Endothelial cell of umbilical vein (primary cell): ENCODE results near the gene FAM78A. TPM values are rescaled to one million over a fixed set of nuclear protein-coding genes. Genes with fewer than 3 reads are reported as not detected.

Experiments
- BruUV-seq: library from RNA; stranded (reverse); fragments of 400-500 nt; replicated peaks from 2 replicates; lab custom pipeline; 2021; lab: Mats Ljungman, UMichigan
- CTCF ChIA-PET: fragments of 300-600, 350-600 bp; sonication (Branson Sonifier 250); formaldehyde crosslinking; loops from one replicate; lab custom pipeline; 2021; ENCODE audit warnings: antibody characterized with exemption, inconsistent platforms; lab: Charles Lee
- POLR2A ChIA-PET: fragments of 300-600, 350-600 bp; sonication (Branson Sonifier 250); formaldehyde crosslinking; loops from one replicate; lab custom pipeline; 2021; ENCODE audit warnings: antibody characterized with exemption, inconsistent platforms; lab: Charles Lee
- DNase-seq: peaks from one replicate; pipeline ENCODE4 v3.0.0-alpha.2; 2011; ENCODE audit warnings: low read depth, low spot score
- FAIRE-seq: peaks from 2 replicates; lab custom pipeline; 2011; peaks lifted over from hg19 to GRCh38; lab: Jason Lieb, UNC
- H2AFZ ChIP-seq: 2 replicates; pipeline ENCODE4 v1.6.0; 2012; ENCODE audit warnings: low read depth, low read length, control low read depth, inconsistent platforms
- H3K27ac ChIP-seq: 2 replicates; pipeline ENCODE4 v1.5.1; 2011; ENCODE audit warnings: low read depth, mild to moderate bottlenecking, control low read depth, low read length, moderate library complexity; ENCODE audit not compliant: insufficient read depth
- H3K27me3 ChIP-seq, 2 experiments: 2 replicates each; pipeline versions ENCODE4 v1.6.0 to v1.6.1; 2011; ENCODE audit warnings: low read length in 2 of 2, mixed read lengths in 1 of 2; ENCODE audit not compliant: control insufficient read depth in 2 of 2, insufficient read depth in 2 of 2
- H3K36me3 ChIP-seq, 2 experiments: 2 replicates in 1 of 2; 3 replicates in 1 of 2; pipeline ENCODE4 v1.5.1; 2011; ENCODE audit warnings: low read length in 2 of 2, mild to moderate bottlenecking in 1 of 2, moderate library complexity in 1 of 2; ENCODE audit not compliant: control insufficient read depth in 2 of 2, insufficient read depth in 2 of 2; ENCODE audit errors: extremely low read depth in 1 of 2
- H3K4me1 ChIP-seq: 3 replicates; pipeline ENCODE4 v1.5.1; 2011; ENCODE audit warnings: mild to moderate bottlenecking, low read length; ENCODE audit not compliant: control insufficient read depth, insufficient read depth; ENCODE audit errors: extremely low read depth
- H3K4me2 ChIP-seq: 2 replicates; pipeline ENCODE4 v1.6.1; 2011; ENCODE audit warnings: low read length, control low read depth, mixed read lengths; ENCODE audit not compliant: insufficient read depth
- H3K4me3 ChIP-seq, 3 experiments: fragments of 200-600 bp in 1 of 3; sonication (generic), shearing (Covaris generic) in 1 of 3; replicated peaks in 1 of 3; 2 replicates each; pipeline ENCODE4 v1.5.1; 2011 to 2016; ENCODE audit warnings: control low read depth in 3 of 3, low read length in 3 of 3, mild to moderate bottlenecking in 2 of 3, inconsistent platforms in 1 of 3, low read depth in 1 of 3, moderate library complexity in 1 of 3; ENCODE audit not compliant: insufficient read depth in 1 of 3
- H3K79me2 ChIP-seq: 2 replicates; pipeline ENCODE4 v1.6.0; 2012; ENCODE audit warnings: low read length, inconsistent platforms; ENCODE audit not compliant: control insufficient read depth, insufficient read depth
- H3K9ac ChIP-seq: replicated peaks from 2 replicates; pipeline ENCODE3; 2011; ENCODE audit warnings: low read length, control low read depth; ENCODE audit not compliant: insufficient read depth; ENCODE audit errors: extremely low read depth
- H3K9me1 ChIP-seq: replicated peaks from 3 replicates; pipeline ENCODE4 v1.6.0; 2011; ENCODE audit warnings: mild to moderate bottlenecking, low read length; ENCODE audit not compliant: control insufficient read depth, insufficient read depth; ENCODE audit errors: extremely low read depth
- H3K9me3 ChIP-seq: replicated peaks from 2 replicates; pipeline ENCODE4 v1.5.1; 2012; ENCODE audit warnings: low read length, inconsistent platforms; ENCODE audit not compliant: control insufficient read depth, insufficient read depth
- H4K20me1 ChIP-seq: replicated peaks from 2 replicates; pipeline ENCODE3; 2011; ENCODE audit warnings: mild to moderate bottlenecking, low read length; ENCODE audit not compliant: control insufficient read depth, insufficient read depth; ENCODE audit errors: extremely low read depth
- EZH2 ChIP-seq: IDR thresholded peaks from 2 replicates; pipeline ENCODE4 v1.6.1; 2012; ENCODE audit warnings: borderline replicate concordance, low read depth, mild to moderate bottlenecking, moderate library complexity, low read length, inconsistent platforms; ENCODE audit not compliant: severe bottlenecking
- FOS ChIP-seq: IDR thresholded peaks from 2 replicates; pipeline ENCODE4 v1.6.1; 2011; ENCODE audit warnings: mild to moderate bottlenecking, low read length, moderate library complexity, borderline replicate concordance; ENCODE audit not compliant: insufficient read depth
- GATA2 ChIP-seq: IDR thresholded peaks from 2 replicates; pipeline ENCODE4 v1.7.0; 2011; ENCODE audit warnings: low read depth, mild to moderate bottlenecking, moderate library complexity, mixed read lengths, low read length; ENCODE audit not compliant: insufficient read length, insufficient read depth
- JUN ChIP-seq: IDR thresholded peaks from 2 replicates; pipeline ENCODE4 v1.6.1; 2011; ENCODE audit warnings: borderline replicate concordance, low read depth; ENCODE audit not compliant: insufficient read length, insufficient read depth
- MYC ChIP-seq: IDR thresholded peaks from one replicate; pipeline ENCODE4 v1.6.1; 2011; ENCODE audit warnings: mild to moderate bottlenecking, low read depth, low read length
- POLR2AphosphoS5 ChIP-seq: IDR thresholded peaks from 2 replicates; pipeline ENCODE4 v1.6.1; 2012; ENCODE audit warnings: low read depth, mild to moderate bottlenecking, control low read depth, low read length, moderate library complexity; ENCODE audit not compliant: insufficient read depth
- dilution Hi-C: fragments of 300-500 bp; cut with MboI; formaldehyde crosslinking; loops from one replicate; pipeline ENCODE4 v1.15.0; 2019; ENCODE audit warnings: low sequenced_read_pairs; ENCODE audit not compliant: extremely low pct_ligation_motif_present
- intact Hi-C: fragments of 100-400 bp; cut with micrococcal nuclease; formaldehyde crosslinking; loops from one replicate; pipeline ENCODE4 v1.10.0; 2022
- polyA plus RNA-seq, 4 experiments: library from polyadenylated mRNA; depleted of rRNA in 3 of 4; stranded (reverse) in 3 of 4; unstranded in 1 of 4; fragments of >200 nt; gene quantifications; 2 replicates each; pipeline versions ENCODE4 v1.2.1 to v1.2.3, GENCODE V29; 2011 to 2012; ENCODE audit warnings: missing spikeins in 1 of 4
- total RNA-seq: library from RNA; stranded (reverse); gene quantifications from 2 replicates; pipeline ENCODE4 v1.2.3, GENCODE V29; 2021
- TF ChIP-seq, protein P1 (sequence below): IDR thresholded peaks from 2 replicates; pipeline ENCODE4 v1.6.1; 2011; ENCODE audit not compliant: insufficient read depth, insufficient read length

The FAM78A gene
- total and polyA plus RNA-seq, 2 donors (not counting 3 experiments of a cell fraction or from before 2014, with no cell fraction given): 34.0 to 37.4 TPM

GRCh38 chr9:131304676-131305355 lies 28.5 kb upstream of the FAM78A start:
- Histone ChIP-seq H3K79me2 (no peaks in the 10 kb centered on the region), H3K27me3 (no peaks in the 10 kb centered on the region), H3K9ac (no peak overlapping the region), H3K4me1 (no peaks in the 10 kb centered on the region), H3K4me2 (no peak overlapping the region), H2AFZ (no peak overlapping the region), H3K9me1 (no peaks in the 10 kb centered on the region), H3K4me3 (no peak overlapping the region), H4K20me1 (no peaks in the 10 kb centered on the region), H3K36me3 (no peaks in the 10 kb centered on the region), H3K27ac (no peak overlapping the region), H3K9me3 (no peaks in the 10 kb centered on the region)
- ChIA-PET CTCF (no interaction called here), POLR2A (no interaction called here)
- intact Hi-C loops: no loop called here
- DNase-seq (no peak), FAIRE-seq (no peak)
- TF ChIP-seq POLR2AphosphoS5: no peak
- TF ChIP-seq EZH2: no peak
- no peak for TF ChIP-seq FOS
- no peak for TF ChIP-seq GATA2
- TF ChIP-seq MYC: no peak
- TF ChIP-seq, protein P1, sequence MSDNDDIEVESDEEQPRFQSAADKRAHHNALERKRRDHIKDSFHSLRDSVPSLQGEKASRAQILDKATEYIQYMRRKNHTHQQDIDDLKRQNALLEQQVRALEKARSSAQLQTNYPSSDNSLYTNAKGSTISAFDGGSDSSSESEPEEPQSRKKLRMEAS: no peak
- TF ChIP-seq JUN: no peak
- no TSS peak for BruUV-seq
- dilution Hi-C loops: no loop called here
